ENCODE data around the gene LPCAT3. TPM values are rescaled to one million over a fixed set of nuclear protein-coding genes. Genes with fewer than 3 reads are reported as not detected.

LPCAT3 gene
- total RNA-seq, 4 donors from 2014 or later: 41.7 to 58.2 (median 47.9) TPM

GRCh38 chr12:6956021-6956727, 62.1 kb downstream of the LPCAT3 start:
- TF ChIP-seq CTCF (IDR thresholded peaks at IDR 0.05): no peak
- DNase-seq (ENCODE audit: low spot score) (no peak), ATAC-seq (ENCODE audit: low FRiP score) (no peak)

- TF ChIP-seq CTCF (IDR thresholded peaks at IDR 0.05): no peak
- no peak for DNase-seq (ENCODE audit: low spot score)
- ATAC-seq (ENCODE audit: low FRiP score): no peak
Measured at GRCh38 chr12:6955108-6956020, 62.9 kb downstream of the LPCAT3 start.

- ATAC-seq (ENCODE audit: low FRiP score) (no peak), DNase-seq (ENCODE audit: low spot score) (no peak)
- no peak for TF ChIP-seq CTCF (IDR thresholded peaks at IDR 0.05)
Measured at GRCh38 chr12:6954316-6955107, 63.8 kb downstream of the LPCAT3 start.

- DNase-seq (ENCODE audit: low spot score) (no peak), ATAC-seq (ENCODE audit: low FRiP score) (no peak)
- no peak for TF ChIP-seq CTCF (IDR thresholded peaks at IDR 0.05)
Measured at GRCh38 chr12:6953442-6954315, 64.6 kb downstream of the LPCAT3 start.

GRCh38 chr12:6952863-6953441, 65.3 kb downstream of the LPCAT3 start:
- ATAC-seq (ENCODE audit: low FRiP score) (no peak), DNase-seq (ENCODE audit: low spot score) (no peak)
- TF ChIP-seq CTCF (IDR thresholded peaks at IDR 0.05): no peak

Data from omental fat pad (tissue), 4 donors.